ENCODE measurements around the gene ATP6V0C. TPM values are rescaled to one million over a fixed set of nuclear protein-coding genes. Genes with fewer than 3 reads are reported as not detected.

ATP6V0C gene
- total and polyA plus RNA-seq, 2 of the 8 experiments (the other 6 are each of a cell fraction or from before 2014, with no cell fraction given) = 125 to 176 TPM

GRCh38 chr16:2485811-2486507 is 27.8 kb upstream of the ATP6V0C start:
- CTCF ChIA-PET (ENCODE audit: partially characterized antibody) = interaction anchor here (0.6 to 3.6 kb wide), 9 partner anchors 10 to 346 kb away, joined by 3 to 32 read pairs (median 3); partner anchors contain the start of genes ATP6V0C and TBC1D24
- Histone ChIP-seq H3K9me3 (ENCODE audit: insufficient read depth in 2 of 2, low read depth in 1 of 2, low read length in 1 of 2) (no peaks in the 10 kb centered on the region), H3K79me1 (ENCODE audit: low read depth, low read length) (peaks cover 17% of the 10 kb centered on the region), H2AK5ac (ENCODE audit: low read depth, low read length) (no peak overlapping the region), H2BK12ac (ENCODE audit: low read depth, low read length) (no peak overlapping the region), H4K5ac (ENCODE audit: insufficient read length, low read depth, low read length) (no peak overlapping the region), H2BK20ac (ENCODE audit: low read length) (no peak overlapping the region), H3K23ac (ENCODE audit: insufficient read length) (no peak overlapping the region), H2BK120ac (replicated peaks; ENCODE audit: low read depth, low read length) (no peak overlapping the region), H2BK5ac (ENCODE audit: low read depth, low read length) (no peak overlapping the region), H3K56ac (replicated peaks; ENCODE audit: insufficient read length, low read depth, low read length) (no peak overlapping the region), H2BK15ac (ENCODE audit: low read length) (no peak overlapping the region), H3K9ac (replicated peaks in 1 of 4; ENCODE audit: extremely low read depth in 1 of 4, low read depth in 3 of 4, low read length in 3 of 4) (no peak overlapping the region), H3K27ac (ENCODE audit: low read depth, low read length) (no peak overlapping the region), H3K79me2 (ENCODE audit: control insufficient read depth in 1 of 2, insufficient read depth in 2 of 2, low read length in 2 of 2) (peaks cover 0 to 2% of the 10 kb centered on the region in 2 experiments; a peak in 1 of 4 replicates), H3K23me2 (ENCODE audit: low read depth, low read length) (no peaks in the 10 kb centered on the region), H3K36me3 (ENCODE audit: control insufficient read depth in 2 of 4, insufficient read depth in 4 of 4, low read length in 3 of 4) (no peaks in the 10 kb centered on the region), H3K4me1 (replicated peaks in 1 of 4; ENCODE audit: control insufficient read depth in 3 of 4, insufficient read depth in 4 of 4, low read length in 3 of 4) (peaks cover 0 to 3% (median 0%) of the 10 kb centered on the region in 4 experiments; a peak in 1 of 7 replicates), H4K91ac (replicated peaks; ENCODE audit: insufficient read length, low read length) (no peak overlapping the region), H4K8ac (ENCODE audit: extremely low read depth, insufficient read depth, low read length) (no peak overlapping the region), H3K18ac (ENCODE audit: extremely low read depth, low read length) (no peak overlapping the region), H3K4ac (replicated peaks; ENCODE audit: insufficient read length, low read depth, low read length) (no peak overlapping the region), H3K14ac (ENCODE audit: insufficient read length) (no peak overlapping the region), H3K27me3 (replicated peaks in 1 of 4; ENCODE audit: control insufficient read depth in 3 of 4, extremely low read depth in 1 of 4, insufficient read depth in 3 of 4, low read length in 3 of 4) (no peaks in the 10 kb centered on the region; a peak in 1 of 7 replicates), H2AFZ (ENCODE audit: low read length) (no peak overlapping the region), H3K4me3 (ENCODE audit: extremely low read depth in 1 of 4, insufficient read depth in 2 of 4, low read depth in 3 of 4, low read length in 4 of 4) (no peak overlapping the region), H4K20me1 (replicated peaks in 1 of 2; ENCODE audit: control insufficient read depth in 1 of 2, insufficient read depth in 2 of 2, low read length in 2 of 2) (peaks cover 0 to 15% of the 10 kb centered on the region in 2 experiments), H3K4me2 (ENCODE audit: insufficient read depth in 1 of 2, low read depth in 2 of 2, low read length in 2 of 2) (no peak overlapping the region)
- 92% methylated on average over 31 of the region's 33 CpGs; no CpG with 5 or more reads in 1 of the 2 experiments for WGBS, 2 experiments (ENCODE audit: extremely low coverage in 1 of 2, insufficient coverage in 1 of 2, insufficient read length in 1 of 2, insufficient replicate concordance in 2 of 2, low coverage in 1 of 2, low lambda C conversion rate in 2 of 2, missing lambda C conversion rate in 1 of 2)
- FAIRE-seq = no peak
- POLR2A ChIA-PET (ENCODE audit: partially characterized antibody) = interaction anchor here (0.8 to 1.7 kb wide), 4 partner anchors 15 to 117 kb away, joined by 3 to 4 read pairs (median 4); partner anchors contain the start of genes AMDHD2, NTN3 and TEDC2
- no peak for DNase-seq (ENCODE audit: low read depth in 1 of 2, low spot score in 2 of 2)
- no peak for TF ChIP-seq CTCF (IDR thresholded peaks at IDR 0.05; ENCODE audit: control extremely low read depth in 1 of 3, insufficient read depth in 1 of 3, low read depth in 1 of 3, low read length in 3 of 3)
- TF ChIP-seq USF2 (IDR thresholded peaks at IDR 0.05; ENCODE audit: low read length) = no peak

All from H1 (cell line).